PFSK-1 (cell line): ENCODE results near the gene MAD2L1BP.

Source experiments
- FOXP2 ChIP-seq: optimal IDR thresholded peaks from 2 replicates; pipeline ENCODE3; 2011; ENCODE audit warnings: borderline replicate concordance, control low read depth, inconsistent platforms; ENCODE audit not compliant: insufficient read depth; ENCODE audit errors: extremely low read length, extremely low read depth
- POLR2AphosphoS5 ChIP-seq: IDR thresholded peaks from 2 replicates; pipeline ENCODE4 v1.6.1; 2012; ENCODE audit warnings: low read depth, mild to moderate bottlenecking, control low read depth, low read length, moderate library complexity
- SIN3A ChIP-seq: IDR thresholded peaks from 2 replicates; pipeline ENCODE4 v1.6.1; 2012; ENCODE audit warnings: mild to moderate bottlenecking, low read length, moderate library complexity, borderline replicate concordance; ENCODE audit not compliant: insufficient read depth
- TAF1 ChIP-seq: IDR thresholded peaks from 2 replicates; pipeline ENCODE4 v1.6.1; 2012; ENCODE audit warnings: low read length, control low read depth, borderline replicate concordance; ENCODE audit not compliant: insufficient read depth
- TF ChIP-seq, protein P1 (sequence below), 2 experiments: IDR thresholded peaks; 2 replicates each; pipeline versions ENCODE4 v1.6.1 to v1.8.0; 2011 to 2012; ENCODE audit warnings: low read depth in 2 of 2, low read length in 2 of 2, control low read depth in 1 of 2, inconsistent platforms in 1 of 2, mild to moderate bottlenecking in 1 of 2, moderate library complexity in 1 of 2; ENCODE audit not compliant: insufficient read depth in 1 of 2

The MAD2L1BP gene

DNA sequence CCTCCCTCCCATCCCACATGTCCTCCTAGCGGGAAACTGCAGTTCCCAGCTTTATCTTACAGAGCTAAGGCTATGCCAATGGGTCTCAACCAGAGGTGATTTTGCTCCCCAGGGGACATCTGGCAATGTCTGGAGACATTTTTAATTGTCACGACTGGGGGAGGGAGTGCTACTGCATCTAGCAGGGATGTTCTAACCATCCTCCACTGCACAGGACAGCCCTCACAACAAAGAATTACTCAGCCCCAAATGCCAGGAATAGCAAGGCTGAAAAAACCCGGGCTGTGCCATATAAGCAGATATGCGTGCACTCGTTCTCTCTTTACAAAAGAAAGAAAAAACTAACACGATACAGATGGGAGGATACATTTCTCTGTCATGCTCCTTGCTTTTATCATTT lies 43.4 kb downstream of the MAD2L1BP start:
- no peak for TF ChIP-seq SIN3A

DNA sequence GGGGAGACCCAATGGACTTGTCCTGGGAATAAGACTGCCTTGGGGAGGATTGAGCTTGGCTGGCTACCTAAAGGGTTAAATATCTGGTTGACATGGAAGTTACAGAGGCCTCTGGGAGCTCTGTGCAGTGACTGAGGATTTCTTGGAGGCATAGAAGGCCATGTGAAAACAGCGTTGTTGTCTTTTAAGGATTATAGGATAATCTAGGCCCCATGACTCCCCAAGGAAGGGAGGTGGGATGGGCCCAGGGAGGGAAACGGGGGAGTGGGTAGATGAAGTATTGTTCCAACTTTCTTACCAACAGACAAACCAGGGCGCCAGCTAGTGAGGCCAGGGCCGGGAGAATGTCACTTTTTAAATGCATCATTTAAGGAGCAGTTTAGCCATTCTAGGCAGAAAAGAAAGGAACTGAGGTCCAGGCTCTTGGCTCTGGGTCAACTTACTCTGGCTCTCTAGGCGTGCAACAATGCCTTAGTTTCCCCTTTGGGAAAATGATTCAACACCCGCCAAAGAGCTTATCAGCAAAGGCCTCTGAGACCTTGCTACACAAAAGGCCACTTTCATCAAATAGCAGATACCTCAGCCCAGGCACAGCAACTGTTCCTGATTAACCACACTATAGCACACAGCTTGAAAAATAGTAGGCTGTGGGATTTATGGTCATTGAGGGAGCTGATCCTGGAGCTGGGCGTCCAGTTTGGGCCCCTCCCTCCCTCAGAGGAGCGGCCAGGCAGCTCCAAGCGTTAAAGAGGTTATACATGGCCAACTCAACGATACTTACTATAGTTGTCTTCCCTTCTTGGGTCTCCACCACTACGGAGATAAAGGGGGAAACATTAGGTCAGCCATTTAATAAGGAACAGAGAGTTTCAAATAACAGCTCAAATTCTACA lies 44.9 kb downstream of the MAD2L1BP start:
- TF ChIP-seq POLR2AphosphoS5 (no peak), TAF1 (no peak)

GRCh38 chr6:43681303-43681702 lies 45.7 kb downstream of the MAD2L1BP start:
- TF ChIP-seq TAF1 (no peak), POLR2AphosphoS5 (no peak), SIN3A (no peak), FOXP2 (no peak)
- TF ChIP-seq, protein P1, sequence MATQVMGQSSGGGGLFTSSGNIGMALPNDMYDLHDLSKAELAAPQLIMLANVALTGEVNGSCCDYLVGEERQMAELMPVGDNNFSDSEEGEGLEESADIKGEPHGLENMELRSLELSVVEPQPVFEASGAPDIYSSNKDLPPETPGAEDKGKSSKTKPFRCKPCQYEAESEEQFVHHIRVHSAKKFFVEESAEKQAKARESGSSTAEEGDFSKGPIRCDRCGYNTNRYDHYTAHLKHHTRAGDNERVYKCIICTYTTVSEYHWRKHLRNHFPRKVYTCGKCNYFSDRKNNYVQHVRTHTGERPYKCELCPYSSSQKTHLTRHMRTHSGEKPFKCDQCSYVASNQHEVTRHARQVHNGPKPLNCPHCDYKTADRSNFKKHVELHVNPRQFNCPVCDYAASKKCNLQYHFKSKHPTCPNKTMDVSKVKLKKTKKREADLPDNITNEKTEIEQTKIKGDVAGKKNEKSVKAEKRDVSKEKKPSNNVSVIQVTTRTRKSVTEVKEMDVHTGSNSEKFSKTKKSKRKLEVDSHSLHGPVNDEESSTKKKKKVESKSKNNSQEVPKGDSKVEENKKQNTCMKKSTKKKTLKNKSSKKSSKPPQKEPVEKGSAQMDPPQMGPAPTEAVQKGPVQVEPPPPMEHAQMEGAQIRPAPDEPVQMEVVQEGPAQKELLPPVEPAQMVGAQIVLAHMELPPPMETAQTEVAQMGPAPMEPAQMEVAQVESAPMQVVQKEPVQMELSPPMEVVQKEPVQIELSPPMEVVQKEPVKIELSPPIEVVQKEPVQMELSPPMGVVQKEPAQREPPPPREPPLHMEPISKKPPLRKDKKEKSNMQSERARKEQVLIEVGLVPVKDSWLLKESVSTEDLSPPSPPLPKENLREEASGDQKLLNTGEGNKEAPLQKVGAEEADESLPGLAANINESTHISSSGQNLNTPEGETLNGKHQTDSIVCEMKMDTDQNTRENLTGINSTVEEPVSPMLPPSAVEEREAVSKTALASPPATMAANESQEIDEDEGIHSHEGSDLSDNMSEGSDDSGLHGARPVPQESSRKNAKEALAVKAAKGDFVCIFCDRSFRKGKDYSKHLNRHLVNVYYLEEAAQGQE (IDR thresholded peaks at IDR 0.05; ENCODE audit: insufficient read depth in 1 of 2, low read depth in 2 of 2, low read length in 2 of 2) = no peak

DNA sequence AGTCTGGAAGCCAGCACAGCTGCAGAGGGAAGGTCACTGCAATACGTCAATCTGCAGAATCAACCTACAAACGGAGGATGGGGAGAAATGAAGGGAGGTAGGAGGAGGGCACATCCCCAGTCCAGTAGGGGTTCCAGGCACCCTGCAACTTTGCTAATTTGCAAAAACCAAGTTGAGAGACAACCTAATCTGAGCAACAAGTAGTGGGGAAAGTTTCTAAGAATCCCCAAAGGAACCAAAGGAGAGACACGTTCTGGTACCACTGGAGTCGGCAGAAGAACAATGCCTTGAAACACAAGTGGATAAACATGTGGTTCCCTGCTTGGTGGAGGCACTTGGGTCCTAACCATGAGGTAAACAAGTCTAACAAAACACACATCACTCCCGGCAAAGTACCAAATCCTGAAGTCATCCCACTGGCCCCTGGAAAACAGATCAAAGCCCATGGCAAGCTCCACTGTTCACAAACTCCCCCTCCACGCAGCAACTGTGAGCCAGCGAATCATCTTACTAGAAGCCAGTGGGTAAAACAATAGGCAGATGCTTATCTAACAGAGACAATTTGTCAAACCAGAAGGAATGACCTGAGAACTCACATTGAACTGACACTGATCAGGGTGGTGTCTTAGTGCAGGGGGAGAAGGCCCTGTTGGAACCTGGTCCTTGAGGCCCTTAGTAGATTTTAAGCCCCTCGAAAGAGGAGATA lies 47.2 kb downstream of the MAD2L1BP start:
- TF ChIP-seq SIN3A (no peak), FOXP2 (no peak)

GRCh38 chr6:43683708-43684455 lies 48.2 kb downstream of the MAD2L1BP start:
- TF ChIP-seq, protein P1 (IDR thresholded peaks at IDR 0.05; ENCODE audit: insufficient read depth in 1 of 2, low read depth in 2 of 2, low read length in 2 of 2) = no peak
- TF ChIP-seq POLR2AphosphoS5 = no peak
- no peak for TF ChIP-seq SIN3A
- no peak for TF ChIP-seq TAF1
- TF ChIP-seq FOXP2 = no peak

GRCh38 chr6:43687079-43687436 lies 51.4 kb downstream of the MAD2L1BP start:
- TF ChIP-seq SIN3A (no peak), TAF1 (no peak), FOXP2 (no peak)
- TF ChIP-seq, protein P1 (IDR thresholded peaks at IDR 0.05; ENCODE audit: insufficient read depth in 1 of 2, low read depth in 2 of 2, low read length in 2 of 2) = no peak
